Skeletal muscle cell (primary cell): ENCODE measurements around the gene ZBTB17.

Source experiments
- DNase-seq: peaks from one replicate; pipeline ENCODE4 v3.0.0-alpha.2; 2010; ENCODE audit warnings: low read depth
- H3K4me3 ChIP-seq: 2 replicates; pipeline ENCODE4 v1.5.1; 2011; ENCODE audit warnings: low read depth, mild to moderate bottlenecking, control low read depth, low read length, moderate library complexity

The ZBTB17 gene

DNA sequence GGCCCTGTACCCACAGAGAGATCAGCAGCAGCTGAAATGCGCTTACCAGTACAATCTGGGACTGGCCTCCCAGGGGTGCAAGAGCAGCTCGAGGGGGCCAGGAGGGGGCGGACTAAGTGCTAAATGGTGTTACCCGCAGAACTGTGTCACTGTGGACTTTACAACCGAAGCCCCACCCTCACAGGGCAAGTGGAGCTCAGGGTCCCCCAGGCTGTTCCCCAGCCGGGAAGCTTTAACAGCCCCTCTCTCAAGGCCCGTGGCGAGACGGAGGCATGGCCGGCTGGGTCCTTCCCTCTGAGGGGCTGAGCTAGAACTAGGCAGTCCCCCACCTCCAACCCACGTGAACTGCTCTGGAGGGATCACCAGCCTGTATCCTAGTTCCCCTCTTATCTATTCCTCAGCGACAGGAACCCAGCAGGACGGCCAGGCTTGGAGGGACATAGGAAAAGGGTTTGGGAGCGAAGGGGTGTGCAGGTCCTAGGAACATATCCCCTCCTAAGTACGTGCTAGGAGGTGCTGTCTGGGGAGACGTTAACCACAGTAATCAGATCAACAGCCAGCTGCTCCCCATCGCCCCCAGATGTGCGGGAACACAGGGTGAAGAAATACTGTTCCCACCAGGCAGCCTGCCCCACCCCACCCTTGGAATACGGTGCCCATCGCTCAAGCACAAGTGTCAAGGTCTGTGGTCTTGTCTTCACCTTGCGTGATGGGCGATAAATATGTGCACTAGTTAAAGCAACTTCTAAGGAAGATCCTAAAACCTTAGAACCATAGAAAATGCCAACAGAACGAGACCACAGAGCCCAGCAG lies 24.4 kb downstream of the ZBTB17 start:
- no peak overlapping the region for H3K4me3 ChIP-seq
- DNase-seq: no peak

DNA sequence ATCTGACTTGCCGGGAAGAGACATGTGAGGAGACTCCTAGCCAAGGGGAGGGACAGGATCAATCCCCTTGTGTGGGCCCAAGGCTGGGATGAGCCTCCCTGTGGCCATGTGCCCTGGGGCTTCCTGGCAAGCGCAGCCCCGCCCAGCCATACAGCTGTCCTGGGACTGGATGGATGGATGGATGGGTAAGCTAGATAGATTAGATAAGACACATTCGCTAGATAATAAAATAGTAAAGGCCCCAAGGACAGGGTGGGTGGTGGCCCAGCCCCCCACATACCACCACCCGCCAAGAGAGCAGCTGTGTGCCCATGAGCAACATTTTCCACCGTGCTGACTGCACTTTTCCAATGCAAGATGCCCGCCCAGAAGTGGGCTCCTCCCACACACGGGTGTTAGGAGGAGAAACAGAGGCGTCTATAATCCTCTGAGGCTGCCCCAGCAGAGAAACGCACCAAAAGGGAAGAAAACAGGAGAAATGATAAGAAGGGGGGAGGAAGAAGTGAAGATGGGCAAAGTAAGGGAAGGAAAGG lies 25.1 kb downstream of the ZBTB17 start:
- no peak overlapping the region for H3K4me3 ChIP-seq
- no peak for DNase-seq

DNA sequence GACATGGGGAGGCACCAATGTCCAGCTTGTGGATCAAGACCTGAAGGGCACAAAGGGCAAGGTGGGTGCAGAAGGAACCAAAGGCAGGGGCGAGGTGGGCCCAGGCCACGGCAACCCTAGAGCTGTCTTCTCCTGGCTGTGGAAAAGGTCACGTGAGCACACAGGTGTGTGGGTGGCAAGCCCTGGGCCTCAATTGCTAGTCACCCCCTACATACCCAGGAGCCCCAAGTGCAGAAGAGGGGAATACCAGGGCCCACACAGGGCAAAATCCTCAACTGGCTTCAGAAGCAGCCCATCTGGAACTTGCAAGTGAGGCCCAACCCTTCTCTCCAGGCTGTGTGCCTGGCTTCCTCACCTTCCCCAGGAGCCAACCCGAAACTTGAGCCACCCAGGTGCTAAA lies 25.6 kb downstream of the ZBTB17 start:
- H3K4me3 ChIP-seq: no peak overlapping the region
- no peak for DNase-seq

DNA sequence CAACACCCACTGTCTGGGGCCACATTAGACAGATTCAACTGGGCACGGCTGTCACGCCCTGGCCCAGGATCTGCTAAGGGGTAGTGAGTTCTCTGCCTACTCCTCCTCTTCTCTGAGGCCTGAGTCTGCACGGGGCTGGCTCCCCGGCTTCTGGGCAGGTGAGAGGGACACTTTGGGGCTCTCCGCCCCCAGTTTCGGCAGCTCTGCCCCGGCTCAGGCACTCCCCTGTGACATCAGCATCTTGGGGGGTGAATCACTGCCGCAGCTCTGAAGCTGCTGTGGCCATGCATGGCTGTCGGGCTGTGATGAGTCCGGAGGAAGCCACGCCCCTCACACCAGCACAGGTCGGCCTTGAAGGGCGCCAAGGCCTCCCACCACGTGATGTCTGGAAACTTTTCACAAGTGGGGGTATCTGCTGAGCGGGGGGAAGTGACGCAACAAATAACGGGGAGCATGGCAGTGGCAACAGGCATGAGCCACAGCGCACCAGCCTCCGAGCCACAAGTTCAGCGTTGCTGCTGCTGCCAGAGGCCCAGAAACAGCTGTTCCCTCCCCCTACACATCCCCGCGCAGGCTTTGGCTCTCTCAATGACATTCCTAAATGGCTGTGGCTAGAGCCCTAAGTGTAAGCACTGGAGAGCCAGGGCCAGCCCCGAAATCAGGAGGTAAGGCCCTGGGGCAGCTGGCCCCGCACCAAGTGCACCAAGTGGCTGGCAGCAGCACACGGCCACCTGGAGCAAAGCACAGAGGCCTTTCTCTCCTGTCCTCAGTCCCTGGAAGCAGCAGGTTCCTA lies 26.3 kb downstream of the ZBTB17 start:
- H3K4me3 ChIP-seq: peak overlapping the region; percentile 27

DNA sequence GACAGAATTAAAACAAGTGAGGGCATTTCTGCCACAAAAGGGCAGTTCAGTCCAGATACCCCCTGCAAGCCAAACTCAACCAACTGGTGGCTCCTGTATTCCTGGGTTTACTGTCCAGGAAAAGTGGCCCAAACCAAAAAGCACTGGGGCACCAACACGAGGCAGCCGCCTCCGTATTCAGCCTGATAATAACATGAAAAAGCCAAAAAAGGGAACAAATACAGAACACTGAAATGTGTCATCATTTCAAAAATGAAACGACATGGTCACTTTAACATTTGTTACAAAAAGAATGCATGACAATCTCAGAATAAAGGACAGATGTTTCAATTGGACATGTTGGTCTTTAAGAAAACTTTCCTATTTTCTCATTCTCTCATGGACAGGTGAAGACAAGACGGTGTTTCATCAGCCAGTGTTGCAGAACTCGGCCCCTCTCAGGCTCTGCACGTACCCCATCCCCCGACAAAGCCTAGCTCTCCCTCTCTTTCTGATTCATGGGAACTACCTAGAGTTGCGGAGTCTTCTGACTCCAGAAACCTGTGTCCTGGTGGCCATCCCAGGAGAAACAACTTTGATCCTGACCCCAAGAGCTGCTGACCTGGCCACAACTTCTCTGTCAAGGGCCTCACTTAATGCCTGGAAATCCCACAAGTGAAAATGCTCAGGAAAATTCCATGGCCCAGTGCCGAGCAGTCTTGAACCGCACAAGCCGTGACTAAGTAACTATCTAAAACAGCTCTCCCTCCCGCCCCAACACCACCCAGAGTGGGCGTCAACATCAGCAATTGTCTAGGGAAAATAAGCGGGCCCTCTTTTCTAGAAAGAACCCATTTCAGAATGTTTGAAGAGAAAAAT lies 27.1 kb downstream of the ZBTB17 start:
- DNase-seq: peak; percentile 77
- H3K4me3 ChIP-seq: peak overlapping the region; percentile 27

More for the DNA sequence above, 26.3 kb downstream of the ZBTB17 start:
- DNase-seq: peak; percentile 94

DNA sequence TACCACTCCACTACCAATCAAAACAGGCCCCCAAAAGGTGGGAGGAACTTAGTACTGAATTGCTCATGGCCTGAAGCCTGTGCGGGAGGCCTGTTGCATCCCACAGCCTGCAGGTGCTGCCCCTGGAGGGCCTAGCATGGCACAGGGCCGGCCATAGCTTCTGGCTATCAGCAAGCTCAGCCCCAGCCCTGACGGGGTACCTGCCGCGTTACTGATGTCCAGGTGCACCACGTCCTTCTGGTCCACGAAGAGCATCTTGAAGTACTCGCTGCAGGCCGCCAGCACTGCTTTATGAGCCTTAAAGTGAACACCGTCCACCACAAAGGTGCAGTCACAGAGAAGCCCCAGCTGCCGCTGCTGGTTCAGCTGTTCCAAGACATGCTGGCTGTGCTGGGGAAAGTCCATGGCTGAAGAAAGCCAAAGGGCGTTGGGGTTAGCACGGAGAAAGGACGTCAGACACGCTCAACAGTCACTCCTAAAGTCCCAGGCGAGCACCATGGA lies 27.8 kb downstream of the ZBTB17 start:
- no peak for DNase-seq
- H3K4me3 ChIP-seq: no peak overlapping the region

DNA sequence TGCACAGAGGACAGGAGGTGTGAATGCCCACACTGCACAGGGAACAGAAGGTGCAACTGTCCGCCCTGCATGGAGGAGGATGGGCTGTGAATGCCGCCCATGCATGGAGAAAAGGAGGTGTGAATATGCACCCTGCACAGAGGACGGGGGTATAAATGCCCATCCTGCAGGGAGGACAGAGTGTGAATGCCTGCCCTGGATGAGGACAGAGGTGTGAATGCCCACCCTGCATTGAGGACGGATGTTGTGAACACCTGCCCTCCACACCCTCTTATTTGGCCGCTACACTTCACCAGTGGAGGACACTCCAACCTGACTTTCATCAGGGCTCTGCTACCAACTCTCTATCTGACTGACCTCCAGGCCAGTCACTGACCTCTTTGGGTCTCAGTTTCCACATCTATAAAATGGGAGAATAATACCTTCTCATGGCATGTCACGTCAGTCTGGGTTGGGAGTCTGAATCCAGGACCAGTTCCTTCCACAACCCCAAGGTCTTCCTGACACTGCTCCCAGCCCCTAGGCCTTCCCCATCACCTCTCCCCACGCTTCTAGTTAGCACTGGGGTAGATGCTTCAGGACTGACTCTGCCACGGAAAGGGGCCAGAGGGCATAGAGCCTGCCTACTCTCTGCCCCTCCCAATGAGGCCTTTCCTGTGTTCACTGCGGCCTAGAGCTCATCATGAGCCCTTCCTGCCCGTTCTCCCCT lies 28.4 kb downstream of the ZBTB17 start:
- no peak overlapping the region for H3K4me3 ChIP-seq
- no peak for DNase-seq

DNA sequence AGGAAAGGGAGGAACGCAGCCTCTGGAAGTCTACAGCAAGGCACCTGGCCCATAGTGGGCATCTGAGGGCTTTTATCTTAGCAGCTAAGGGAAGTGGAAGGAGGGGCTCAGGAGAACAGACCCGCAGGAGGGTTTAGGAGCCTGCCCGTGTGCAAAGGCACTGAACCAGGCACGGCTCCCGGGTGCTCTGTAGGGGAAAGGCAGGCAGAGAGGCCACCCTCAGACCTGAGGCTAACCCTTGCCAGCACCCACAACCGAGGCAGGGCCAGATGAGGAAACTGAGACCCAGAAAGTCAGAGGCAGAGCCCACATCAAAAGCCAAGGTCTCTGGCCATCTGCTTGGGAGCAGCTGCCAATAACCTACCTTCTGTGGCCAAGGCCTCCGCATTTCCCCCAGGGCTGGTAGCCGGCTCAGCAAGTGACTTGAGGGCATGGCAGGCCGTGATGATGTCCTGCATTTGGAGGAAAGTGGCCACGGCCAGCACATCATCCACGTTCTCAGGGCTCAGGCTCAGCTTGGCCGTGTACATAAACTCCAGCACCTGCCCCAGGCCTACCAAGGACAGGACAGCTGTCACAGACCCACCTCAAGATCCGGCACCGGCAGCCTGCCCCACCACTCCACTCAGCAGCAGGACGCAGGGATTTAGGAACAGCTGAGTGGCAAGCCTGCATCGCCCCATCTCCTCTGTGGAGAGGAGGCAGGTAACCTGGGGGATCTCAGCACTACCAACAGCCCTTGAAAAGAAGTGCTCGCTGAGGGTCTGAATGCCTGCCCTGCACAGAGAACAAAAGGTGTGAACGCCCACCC lies 29.1 kb downstream of the ZBTB17 start:
- H3K4me3 ChIP-seq: no peak overlapping the region
- DNase-seq: no peak

DNA sequence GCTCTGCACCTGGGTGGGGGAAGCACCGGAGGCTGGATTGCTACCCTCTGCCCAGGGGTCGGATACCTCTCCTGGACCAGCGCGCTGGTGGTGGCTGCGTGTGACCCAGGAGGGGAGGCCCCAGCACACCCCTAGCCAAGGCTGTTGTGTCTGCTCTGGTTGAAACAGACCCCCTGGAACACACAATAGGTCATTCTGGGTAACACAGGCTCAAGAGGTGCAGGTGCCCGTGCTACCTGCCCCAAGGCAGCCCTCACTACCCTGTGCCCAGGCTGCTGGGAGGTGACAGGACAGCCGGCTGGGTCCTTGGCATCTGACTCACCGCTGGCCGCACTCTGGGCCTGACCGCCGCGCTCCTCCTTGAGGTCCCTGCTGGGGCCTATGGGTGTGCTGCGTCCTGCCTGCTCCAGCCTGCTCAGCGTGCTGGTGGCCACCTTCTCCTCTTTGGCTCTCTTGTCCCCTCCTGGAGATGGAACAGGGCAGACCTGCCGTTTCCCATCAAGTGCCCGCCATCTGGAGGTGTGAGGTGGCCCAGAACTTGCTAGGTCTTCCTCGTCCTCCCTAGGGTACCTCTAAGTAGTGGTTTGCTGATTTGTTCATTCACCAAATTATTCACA lies 30.0 kb downstream of the ZBTB17 start:
- no peak for DNase-seq
- no peak overlapping the region for H3K4me3 ChIP-seq

DNA sequence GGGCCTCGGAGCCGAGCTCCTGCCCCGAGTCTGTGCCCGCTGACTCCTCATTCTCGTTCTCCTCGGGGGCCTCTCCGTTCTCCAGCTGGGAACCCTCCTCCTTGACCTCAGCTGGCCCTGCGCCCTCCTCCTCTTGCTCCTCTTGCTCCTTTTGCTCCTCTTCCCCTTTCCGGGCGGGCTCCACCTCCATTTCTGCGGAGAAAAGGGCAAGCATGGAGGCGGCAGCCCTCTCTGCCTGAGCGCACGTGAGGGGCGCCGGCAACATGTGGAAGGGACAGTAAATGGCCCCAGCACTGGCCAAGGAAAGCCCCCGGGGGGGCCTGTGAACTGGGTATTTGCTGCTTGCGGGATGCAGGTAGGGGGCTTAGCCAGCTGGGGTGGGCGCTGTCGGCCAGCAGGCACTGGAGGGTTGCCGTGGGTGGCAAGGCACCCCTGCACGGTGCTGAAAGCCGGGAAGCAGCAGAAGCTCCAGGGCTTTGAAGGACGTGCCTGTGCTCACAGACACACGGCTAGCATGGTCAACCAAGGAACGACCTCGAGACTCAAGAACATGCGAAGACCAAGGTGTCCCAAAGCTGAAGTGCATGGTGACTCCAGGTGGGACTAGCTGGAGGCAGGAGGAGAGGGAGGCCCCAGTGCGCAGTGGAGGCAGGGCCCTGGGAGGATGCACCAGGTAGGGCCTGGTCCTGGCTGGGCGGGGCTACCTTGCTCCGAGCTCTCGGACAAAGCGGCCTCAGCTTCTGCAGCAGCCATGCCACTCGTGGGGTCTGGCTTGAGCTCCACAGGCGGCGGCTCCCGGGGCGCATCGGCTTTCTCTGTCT lies 30.7 kb downstream of the ZBTB17 start:
- DNase-seq: no peak
- no peak overlapping the region for H3K4me3 ChIP-seq

DNA sequence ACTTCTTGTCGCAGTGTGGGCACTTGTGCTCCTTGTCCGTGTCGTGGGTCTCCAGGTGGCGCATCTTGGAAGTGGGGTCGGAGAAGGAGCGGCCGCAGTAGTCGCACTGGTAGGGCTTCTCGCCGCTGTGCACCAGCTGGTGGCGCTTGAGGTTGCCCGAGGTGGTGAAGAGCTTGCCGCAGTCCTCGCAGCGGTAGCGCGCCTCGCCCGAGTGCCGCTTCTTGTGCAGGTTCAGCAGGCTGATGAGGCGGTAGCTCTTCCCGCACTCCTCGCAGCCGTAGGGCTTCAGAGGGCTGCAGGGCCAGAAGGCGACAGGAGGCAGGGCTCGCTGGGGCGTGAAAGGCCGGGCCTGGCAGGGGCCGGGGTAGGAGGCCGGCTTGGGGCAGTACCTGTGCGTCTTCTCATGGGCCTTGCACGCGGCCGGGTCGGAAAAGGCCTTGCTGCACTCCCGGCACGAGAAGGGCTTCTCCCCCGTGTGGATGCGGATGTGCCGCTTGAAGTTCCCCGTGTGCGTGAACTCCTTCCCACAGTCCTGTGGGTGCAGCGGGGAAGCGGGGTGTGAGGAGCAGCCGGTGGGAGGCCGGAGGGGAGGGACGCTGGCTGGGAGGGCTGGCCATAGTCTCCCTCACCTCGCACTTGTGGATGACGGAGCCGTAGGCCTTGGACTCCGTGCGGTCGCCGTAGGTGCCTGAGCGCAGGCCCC lies 31.4 kb downstream of the ZBTB17 start:
- no peak for DNase-seq
- no peak overlapping the region for H3K4me3 ChIP-seq

DNA sequence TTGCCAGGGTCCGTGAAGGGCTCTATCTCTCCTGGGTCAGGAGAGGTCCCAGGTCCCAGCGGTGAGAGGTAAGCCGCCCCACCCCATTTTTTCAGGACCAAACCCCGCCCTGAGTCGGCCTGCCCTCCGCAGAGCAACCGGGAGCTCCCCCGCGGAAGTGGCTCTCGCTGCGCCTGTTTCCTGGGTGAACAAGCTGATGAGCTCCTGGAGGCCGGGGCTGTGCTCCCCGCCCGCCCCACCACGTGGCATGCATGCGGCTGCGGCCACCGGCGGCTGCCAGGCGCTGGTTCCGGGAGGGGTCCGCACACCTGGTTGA lies 32.0 kb downstream of the ZBTB17 start:
- DNase-seq: no peak
- no peak overlapping the region for H3K4me3 ChIP-seq

DNA sequence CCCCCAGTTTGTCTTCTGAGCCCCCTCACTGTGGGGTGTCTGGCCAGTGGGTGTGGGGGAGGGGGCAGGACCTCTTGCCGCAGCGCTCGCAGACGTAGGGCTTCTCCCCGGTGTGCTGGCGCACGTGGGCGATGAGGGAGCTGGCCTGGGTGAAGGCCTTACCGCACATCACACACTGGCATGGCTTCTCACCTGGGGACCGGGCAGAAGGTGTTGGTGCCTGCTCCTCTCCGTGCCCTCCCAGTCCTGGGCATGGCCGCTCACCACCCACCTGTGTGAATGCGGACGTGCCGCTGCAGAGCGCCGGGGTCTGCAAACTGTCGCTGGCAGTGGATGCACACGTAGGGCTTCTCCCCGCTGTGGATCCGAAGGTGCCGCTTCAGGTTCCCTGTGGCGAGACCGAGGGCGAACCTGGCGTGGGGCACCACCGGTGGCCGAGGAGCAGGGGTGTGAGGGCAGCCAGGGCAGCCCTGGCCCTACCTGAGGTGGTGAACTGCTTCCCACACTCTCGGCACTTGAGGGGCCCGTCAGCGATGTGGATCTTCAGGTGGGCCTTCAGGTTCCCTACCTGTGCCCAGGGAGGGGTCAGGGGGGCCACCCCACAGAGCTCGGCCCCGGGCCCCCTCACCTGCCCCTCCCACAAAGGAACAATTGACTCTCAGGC lies 32.4 kb downstream of the ZBTB17 start:
- no peak for DNase-seq

DNA sequence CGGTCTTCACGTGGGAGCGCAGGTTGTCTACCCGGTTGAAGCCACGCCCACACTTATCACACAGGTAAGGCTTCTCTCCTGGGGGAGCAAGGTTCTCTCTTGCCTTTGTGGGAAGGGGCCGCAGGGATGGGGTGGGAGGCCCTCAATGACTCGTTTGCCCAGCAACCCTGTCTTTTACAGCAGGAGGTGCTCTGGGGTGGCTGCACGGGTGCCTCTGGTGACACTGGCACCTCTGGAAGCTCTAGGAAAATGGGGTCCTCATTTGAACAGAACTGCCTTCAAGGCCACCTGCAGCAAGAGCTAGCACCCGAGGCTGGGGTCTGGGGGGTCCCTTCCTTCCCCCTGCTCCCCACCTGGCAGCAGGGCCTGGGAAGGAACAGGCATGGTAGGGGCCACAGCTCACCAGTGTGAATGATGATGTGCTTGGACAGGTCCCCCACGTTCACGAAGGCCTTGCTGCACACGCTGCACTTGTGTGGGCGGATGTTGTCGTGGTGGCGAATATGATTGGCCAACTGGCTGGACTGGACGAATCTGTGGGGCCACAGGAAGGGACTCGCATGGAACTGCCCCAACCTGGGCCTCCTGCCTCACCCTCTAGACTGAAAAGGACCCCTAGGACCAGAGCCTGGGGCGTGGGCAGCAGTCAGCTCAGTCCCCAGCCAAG lies 33.1 kb downstream of the ZBTB17 start:
- H3K4me3 ChIP-seq: no peak overlapping the region
- DNase-seq: no peak

More for the DNA sequence above, 32.4 kb downstream of the ZBTB17 start:
- no peak overlapping the region for H3K4me3 ChIP-seq

DNA sequence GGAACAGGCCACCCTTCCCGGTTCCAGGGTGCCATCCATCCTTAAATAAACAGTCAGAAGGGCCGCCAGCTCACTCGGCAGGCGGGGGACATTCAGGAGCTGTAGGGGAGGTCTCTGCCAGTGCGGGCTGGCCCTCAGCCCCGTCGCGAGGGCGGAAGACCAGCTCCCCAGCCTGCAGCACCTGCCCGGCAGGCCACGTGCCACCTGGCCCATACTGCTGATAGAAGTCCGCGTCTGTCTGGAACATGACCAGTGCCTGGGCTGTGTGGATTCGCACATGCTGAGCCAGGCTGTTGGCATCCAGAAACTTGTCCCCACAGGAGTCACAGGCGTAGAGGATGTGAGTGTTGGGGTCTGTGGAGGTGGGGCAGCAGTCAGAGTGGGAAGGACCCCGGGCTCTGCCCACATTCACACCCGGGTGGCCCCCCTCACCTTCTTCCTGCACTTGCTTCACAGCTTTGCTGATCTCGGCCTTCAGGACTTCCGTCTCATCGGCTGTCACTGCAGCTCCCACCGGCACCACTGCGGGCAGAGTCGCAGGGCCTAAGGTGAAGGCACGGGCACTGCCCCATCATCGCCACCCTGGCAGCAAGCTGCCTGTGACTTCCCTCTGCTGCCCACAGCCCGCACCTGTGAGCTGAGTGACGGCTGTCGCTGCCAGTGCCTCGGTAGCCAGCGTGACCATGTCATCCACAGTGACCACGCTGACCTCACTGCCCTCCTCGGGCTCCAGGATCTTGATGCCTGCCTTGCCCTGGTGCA lies 33.8 kb downstream of the ZBTB17 start:
- no peak overlapping the region for H3K4me3 ChIP-seq
- no peak for DNase-seq
